Left kidney (tissue), 2 donors: ENCODE results near the gene RNF114. TPM values are rescaled to one million over a fixed set of nuclear protein-coding genes. Genes with fewer than 3 reads are reported as not detected.
"Not testable (repeated sequence)": the region's sequence is repeated elsewhere in the genome, so short reads cannot be mapped to it uniquely, and the experiment has no call there.

Experiments used
- DNase-seq: peaks from one replicate; pipeline ENCODE4 v3.0.0-alpha.2; 2013
- polyA plus RNA-seq: library from polyadenylated mRNA; unstranded; fragments of 120-200 nt; gene quantifications from one replicate; pipeline ENCODE4 v1.2.1, GENCODE V29; 2013; ENCODE audit not compliant: insufficient read length

The RNF114 gene
- polyA plus RNA-seq, 1 donor, result 79.3 TPM

GRCh38 chr20:49984426-49985153, 48.4 kb downstream of the RNF114 start:
- no peak for DNase-seq

- DNase-seq, result no peak
Measured at GRCh38 chr20:49985157-49985556, 49.0 kb downstream of the RNF114 start.

GRCh38 chr20:49985617-49986016, 49.4 kb downstream of the RNF114 start:
- no peak for DNase-seq

DNA sequence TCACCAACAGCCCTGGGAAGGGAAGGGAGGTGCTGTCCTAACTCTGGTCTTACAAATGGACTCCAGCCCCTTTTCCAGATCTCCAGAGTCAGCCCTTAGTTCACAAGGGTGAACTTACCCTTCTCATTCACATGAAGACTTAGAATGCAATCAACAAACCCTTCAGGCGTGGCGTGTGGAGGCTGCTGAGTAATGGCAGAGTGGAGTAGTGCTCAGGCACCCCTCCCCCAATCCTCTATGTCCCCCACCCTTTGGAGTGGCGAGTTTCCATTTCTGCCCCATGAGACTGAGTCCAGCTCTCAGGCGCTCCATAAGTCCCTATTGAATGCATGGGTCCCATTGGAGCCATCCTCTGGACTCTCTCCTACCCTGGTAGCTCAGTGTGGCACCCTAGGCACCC, 49.9 kb downstream of the RNF114 start:
- no peak for DNase-seq

GRCh38 chr20:49987015-49987867, 51.0 kb downstream of the RNF114 start:
- DNase-seq, result no peak

- no peak for DNase-seq
Measured at GRCh38 chr20:49987868-49988690, 51.9 kb downstream of the RNF114 start.

- peak; percentile 64 for DNase-seq
Measured at GRCh38 chr20:49989234-49990065, 53.3 kb downstream of the RNF114 start.

DNA sequence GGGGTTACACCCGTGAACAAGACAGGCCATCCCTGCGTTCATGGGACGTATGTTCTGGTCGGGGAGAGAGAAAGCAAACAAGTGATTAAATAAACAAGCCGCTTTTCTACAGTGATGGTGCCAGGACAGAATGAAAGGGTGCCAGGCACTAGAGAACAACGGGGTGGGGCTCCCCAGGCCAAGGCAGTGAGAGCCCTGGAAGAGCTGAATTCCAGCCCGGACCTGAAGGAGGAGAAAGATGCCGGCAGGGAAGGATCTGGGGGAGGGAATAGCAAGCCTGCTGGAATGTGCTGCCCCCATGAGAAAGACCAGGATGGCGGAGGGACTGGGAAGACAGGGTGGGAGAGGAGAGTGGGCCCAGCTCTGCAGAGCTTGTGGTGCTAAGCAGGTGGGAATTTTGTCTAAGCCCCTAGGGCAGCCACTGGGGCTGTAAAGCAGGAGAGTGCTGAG, 54.1 kb downstream of the RNF114 start:
- no peak for DNase-seq

GRCh38 chr20:49993301-49993751, 57.1 kb downstream of the RNF114 start:
- no peak for DNase-seq

- no peak for DNase-seq
Measured at GRCh38 chr20:49995586-49995985, 59.4 kb downstream of the RNF114 start.

DNA sequence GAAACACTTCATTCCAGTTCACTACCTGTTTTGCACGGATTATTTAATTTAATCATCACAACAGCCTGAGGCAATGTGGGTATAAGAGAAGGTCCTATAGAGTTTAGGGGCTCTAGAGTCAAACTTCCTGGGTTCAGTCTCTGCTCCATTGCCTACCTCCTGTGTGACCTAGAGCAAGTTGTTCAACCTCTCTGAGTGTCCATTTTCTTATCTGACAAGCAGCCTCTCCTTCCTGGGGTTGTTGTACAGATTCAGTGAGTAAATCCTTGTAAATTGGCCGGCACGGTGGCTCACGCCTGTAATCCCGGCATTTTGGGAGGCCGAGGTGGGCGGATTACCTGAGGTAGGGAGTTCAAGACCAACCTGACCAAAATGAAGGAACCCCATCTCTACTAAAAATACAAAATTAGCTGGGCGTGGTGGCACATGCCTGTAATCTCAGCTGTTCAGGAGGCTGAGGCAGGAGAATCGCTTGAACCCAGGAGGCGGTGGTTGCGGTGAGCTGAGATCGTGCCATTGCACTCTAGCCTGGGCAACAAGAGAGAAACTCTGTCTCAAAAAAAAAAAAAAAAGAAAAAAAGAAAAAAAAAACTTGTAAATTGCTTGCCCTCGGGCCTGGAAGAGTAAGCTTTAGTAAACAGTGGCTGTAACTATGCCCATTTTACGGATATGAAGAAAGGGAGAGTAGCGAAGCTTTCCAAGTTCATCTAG, 62.4 kb downstream of the RNF114 start:
- not testable (repeated sequence) for DNase-seq

- DNase-seq, result no peak
Measured at GRCh38 chr20:49999329-49999728, 63.1 kb downstream of the RNF114 start.

- not testable (repeated sequence) for DNase-seq
Measured at GRCh38 chr20:50000548-50001222, 64.5 kb downstream of the RNF114 start.

DNA sequence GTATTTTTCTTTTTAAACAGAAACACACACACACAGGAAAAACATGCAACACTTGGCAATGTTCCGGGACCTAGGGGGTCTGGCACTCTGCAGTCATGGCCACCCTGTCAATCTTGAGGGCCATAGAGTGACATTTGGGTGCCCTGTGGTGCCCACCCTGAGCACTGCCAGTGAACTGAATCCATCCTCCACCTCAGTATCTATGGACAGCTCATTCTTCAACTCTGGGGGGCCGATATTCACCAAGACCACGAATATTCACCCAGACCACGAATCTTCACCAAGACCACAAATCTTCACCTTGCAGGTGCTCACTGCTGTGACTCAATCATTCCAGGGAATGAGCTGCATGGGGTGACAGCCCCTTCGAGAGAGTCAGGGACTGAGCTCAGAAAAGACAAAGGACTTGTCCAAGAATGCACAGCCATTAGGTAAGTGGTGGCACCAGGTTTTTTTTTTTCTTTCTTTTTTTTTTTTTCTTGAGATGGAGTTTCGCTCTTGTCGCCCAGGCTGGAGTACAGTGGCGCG, 65.7 kb downstream of the RNF114 start:
- no peak for DNase-seq

DNA sequence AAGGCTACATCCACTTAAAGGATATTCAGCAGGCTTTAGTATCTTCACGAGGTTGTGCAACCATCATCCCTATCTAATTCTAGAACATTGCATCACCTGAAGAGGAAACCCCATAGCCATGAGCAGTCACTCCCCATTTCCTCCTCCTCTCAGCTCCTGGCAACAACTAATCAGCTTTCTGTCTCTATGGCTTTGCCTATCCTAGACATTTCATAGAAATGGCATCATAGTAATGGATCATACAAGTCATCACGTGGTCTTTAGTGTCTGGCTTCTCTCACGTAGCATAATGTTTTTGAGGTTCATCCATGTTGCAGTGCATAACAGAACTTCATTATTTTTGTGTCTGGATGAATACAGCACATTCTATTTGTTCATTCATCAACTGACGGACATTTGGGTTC, 67.1 kb downstream of the RNF114 start:
- DNase-seq, result no peak
